ENCODE data around the gene SPPL2B.
"Not testable (repeated sequence)": the region's sequence is repeated elsewhere in the genome, so short reads cannot be mapped to it uniquely, and the experiment has no call there.

Gene SPPL2B

GRCh38 chr19:2385053-2385721, 56.7 kb downstream of the SPPL2B start:
- no peak for DNase-seq

- no peak for DNase-seq
Measured at GRCh38 chr19:2387367-2388288, 59.1 kb downstream of the SPPL2B start.

GRCh38 chr19:2389594-2389993, 61.1 kb downstream of the SPPL2B start:
- no peak for DNase-seq

GRCh38 chr19:2391118-2391725, 62.7 kb downstream of the SPPL2B start:
- DNase-seq = peak; percentile 31

- DNase-seq = no peak
Measured at GRCh38 chr19:2392366-2392765, 63.9 kb downstream of the SPPL2B start.

- DNase-seq = not testable (repeated sequence)
Measured at GRCh38 chr19:2392899-2393298, 64.4 kb downstream of the SPPL2B start.

GRCh38 chr19:2394054-2394441, 65.6 kb downstream of the SPPL2B start:
- DNase-seq = no peak

GRCh38 chr19:2394442-2395292, 66.2 kb downstream of the SPPL2B start:
- DNase-seq = no peak

GRCh38 chr19:2395293-2395829, 66.9 kb downstream of the SPPL2B start:
- DNase-seq = not testable (repeated sequence)

GRCh38 chr19:2397173-2397572, 68.7 kb downstream of the SPPL2B start:
- not testable (repeated sequence) for DNase-seq

- DNase-seq = no peak
Measured at GRCh38 chr19:2398735-2399305, 70.3 kb downstream of the SPPL2B start.

- no peak for DNase-seq
Measured at GRCh38 chr19:2399582-2399981, 71.1 kb downstream of the SPPL2B start.

Data from NCI-H1417 treated with DMSO at 0.1 percent for 48 hours (cell line).